GM15510 (cell line): Measurements from ENCODE around the gene TTC33.

Source experiments
- POLR2A ChIP-seq: IDR thresholded peaks from 3 replicates; pipeline ENCODE4 v1.6.1; 2011; ENCODE audit warnings: borderline replicate concordance; ENCODE audit not compliant: insufficient read length; ENCODE audit errors: extremely low read depth

TTC33 gene

GRCh38 chr5:40600383-40600782 is 155.4 kb downstream of the TTC33 start:
- no peak for TF ChIP-seq POLR2A

- no peak for TF ChIP-seq POLR2A
These were observed 156.1 kb downstream of the TTC33 start for GRCh38 chr5:40599676-40600075.

GRCh38 chr5:40594811-40595210 is 160.9 kb downstream of the TTC33 start:
- TF ChIP-seq POLR2A, result no peak

- no peak for TF ChIP-seq POLR2A
These were observed 168.4 kb downstream of the TTC33 start for GRCh38 chr5:40587376-40587775.

GRCh38 chr5:40585537-40586267 is 170.1 kb downstream of the TTC33 start:
- TF ChIP-seq POLR2A, result no peak

GRCh38 chr5:40584054-40584453 is 171.7 kb downstream of the TTC33 start:
- no peak for TF ChIP-seq POLR2A

- TF ChIP-seq POLR2A, result no peak
These were observed 177.0 kb downstream of the TTC33 start for GRCh38 chr5:40578501-40579451.

- TF ChIP-seq POLR2A, result no peak
These were observed 178.0 kb downstream of the TTC33 start for GRCh38 chr5:40577718-40578117.

- no peak for TF ChIP-seq POLR2A
These were observed 179.8 kb downstream of the TTC33 start for GRCh38 chr5:40575921-40576320.

GRCh38 chr5:40575411-40575810 is 180.3 kb downstream of the TTC33 start:
- no peak for TF ChIP-seq POLR2A

GRCh38 chr5:40572937-40573336 is 182.8 kb downstream of the TTC33 start:
- no peak for TF ChIP-seq POLR2A

GRCh38 chr5:40572391-40572790 is 183.4 kb downstream of the TTC33 start:
- no peak for TF ChIP-seq POLR2A

GRCh38 chr5:40571729-40572128 is 184.0 kb downstream of the TTC33 start:
- TF ChIP-seq POLR2A, result no peak

- no peak for TF ChIP-seq POLR2A
These were observed 185.2 kb downstream of the TTC33 start for GRCh38 chr5:40570408-40571129.
